ENCODE measurements around the gene LGR5.

DNA sequence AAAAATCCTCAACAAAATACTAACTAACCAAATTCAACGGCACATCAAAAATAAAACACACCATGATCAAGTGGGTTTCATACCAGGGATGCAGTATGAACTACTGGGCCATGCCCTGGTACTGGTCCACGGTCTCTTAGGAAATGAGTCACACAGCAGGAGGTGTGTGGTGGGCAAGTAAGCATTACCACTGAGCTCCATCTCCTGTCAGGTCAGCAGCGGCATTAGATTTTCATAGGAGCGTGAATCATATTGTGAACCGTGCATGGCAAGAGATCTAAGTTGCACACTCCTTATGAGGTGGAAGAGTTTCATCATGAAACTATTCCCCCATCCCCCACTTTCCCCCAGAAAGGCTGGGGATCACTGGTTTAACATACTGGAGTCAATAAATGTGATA lies 6.7 kb upstream of the LGR5 start:
- TF ChIP-seq CTCF (IDR thresholded peaks at IDR 0.05 in 4 of 5, conservative IDR thresholded peaks at IDR 0.05 in 1 of 5) (no peak), POLR2A (IDR thresholded peaks at IDR 0.05) (no peak)
